GM23338 (cell line): ENCODE data around the gene IMMP1L.

Source experiments
- EZH2 ChIP-seq: fragments of 200-600 bp; sonication (generic); IDR thresholded peaks from one replicate; pipeline ENCODE4 v1.8.0; 2017; ENCODE audit warnings: antibody characterized with exemption, mild to moderate bottlenecking, low read depth; ENCODE audit not compliant: unreplicated experiment
- EZH2phosphoT487 ChIP-seq: fragments of 200-600 bp; sonication (generic); IDR thresholded peaks from one replicate; pipeline ENCODE4 v1.8.1; 2018; ENCODE audit warnings: antibody characterized with exemption; ENCODE audit not compliant: unreplicated experiment
- POLR2AphosphoS5 ChIP-seq: IDR thresholded peaks from 2 replicates; pipeline ENCODE4 v1.6.1; 2016; ENCODE audit warnings: antibody characterized with exemption, low read depth
- TF ChIP-seq, protein P1 (sequence below), 2 experiments: fragments of 200-600 bp in 1 of 2; sonication (generic) in 1 of 2; conservative IDR thresholded peaks; 2 replicates each; pipeline versions ENCODE4 v1.5.1 to v1.6.1; 2016 to 2017; ENCODE audit warnings: antibody characterized with exemption in 2 of 2, low read depth in 2 of 2, mild to moderate bottlenecking in 2 of 2, moderate library complexity in 1 of 2
- TF ChIP-seq, protein P2 (sequence below): IDR thresholded peaks from 2 replicates; pipeline ENCODE4 v1.6.1; 2016; ENCODE audit warnings: antibody characterized with exemption
- TF ChIP-seq, protein P3 (sequence below): IDR thresholded peaks from one replicate; pipeline ENCODE4 v1.6.1; 2018; ENCODE audit warnings: antibody characterized with exemption; ENCODE audit not compliant: unreplicated experiment
- TF ChIP-seq, protein P4 (sequence below): fragments of 250-450 bp; sonication (Bioruptor Pico); IDR thresholded peaks from 2 replicates; pipeline ENCODE4 v1.5.0; 2020; ENCODE audit warnings: mild to moderate bottlenecking, moderate library complexity

DNA sequence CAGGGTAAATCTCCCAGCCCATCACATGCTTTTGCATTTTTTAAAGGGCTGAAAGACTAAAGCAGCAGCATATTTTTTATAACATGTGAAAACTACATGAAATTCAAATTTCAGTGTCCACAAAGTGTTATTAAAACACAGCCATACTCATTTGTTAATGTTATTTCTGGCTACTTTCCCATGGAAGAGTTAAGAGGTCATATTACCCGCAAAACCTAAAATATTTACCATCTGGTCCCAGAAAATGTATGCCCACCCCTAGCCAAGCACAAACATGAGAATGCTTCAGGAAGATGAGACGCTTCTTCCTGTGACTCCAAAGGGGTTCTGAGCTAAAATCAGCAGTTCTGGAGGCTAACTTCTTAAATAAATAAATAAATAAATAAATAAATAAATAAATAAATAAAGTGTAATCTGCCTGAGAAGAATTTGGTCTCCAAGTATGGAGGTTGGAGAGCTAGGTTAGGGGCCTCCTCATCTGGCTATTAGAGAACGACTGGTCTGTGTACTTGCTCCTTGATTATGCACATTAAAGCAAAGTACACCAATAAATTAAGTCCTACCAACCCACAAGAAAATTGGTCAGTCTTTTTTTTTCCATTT is 9.7 kb downstream of the IMMP1L start:
- TF ChIP-seq, protein P1, sequence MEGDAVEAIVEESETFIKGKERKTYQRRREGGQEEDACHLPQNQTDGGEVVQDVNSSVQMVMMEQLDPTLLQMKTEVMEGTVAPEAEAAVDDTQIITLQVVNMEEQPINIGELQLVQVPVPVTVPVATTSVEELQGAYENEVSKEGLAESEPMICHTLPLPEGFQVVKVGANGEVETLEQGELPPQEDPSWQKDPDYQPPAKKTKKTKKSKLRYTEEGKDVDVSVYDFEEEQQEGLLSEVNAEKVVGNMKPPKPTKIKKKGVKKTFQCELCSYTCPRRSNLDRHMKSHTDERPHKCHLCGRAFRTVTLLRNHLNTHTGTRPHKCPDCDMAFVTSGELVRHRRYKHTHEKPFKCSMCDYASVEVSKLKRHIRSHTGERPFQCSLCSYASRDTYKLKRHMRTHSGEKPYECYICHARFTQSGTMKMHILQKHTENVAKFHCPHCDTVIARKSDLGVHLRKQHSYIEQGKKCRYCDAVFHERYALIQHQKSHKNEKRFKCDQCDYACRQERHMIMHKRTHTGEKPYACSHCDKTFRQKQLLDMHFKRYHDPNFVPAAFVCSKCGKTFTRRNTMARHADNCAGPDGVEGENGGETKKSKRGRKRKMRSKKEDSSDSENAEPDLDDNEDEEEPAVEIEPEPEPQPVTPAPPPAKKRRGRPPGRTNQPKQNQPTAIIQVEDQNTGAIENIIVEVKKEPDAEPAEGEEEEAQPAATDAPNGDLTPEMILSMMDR (conservative IDR thresholded peaks at IDR 0.05; ENCODE audit: low read depth in 2 of 2): no peak
- TF ChIP-seq, protein P2, sequence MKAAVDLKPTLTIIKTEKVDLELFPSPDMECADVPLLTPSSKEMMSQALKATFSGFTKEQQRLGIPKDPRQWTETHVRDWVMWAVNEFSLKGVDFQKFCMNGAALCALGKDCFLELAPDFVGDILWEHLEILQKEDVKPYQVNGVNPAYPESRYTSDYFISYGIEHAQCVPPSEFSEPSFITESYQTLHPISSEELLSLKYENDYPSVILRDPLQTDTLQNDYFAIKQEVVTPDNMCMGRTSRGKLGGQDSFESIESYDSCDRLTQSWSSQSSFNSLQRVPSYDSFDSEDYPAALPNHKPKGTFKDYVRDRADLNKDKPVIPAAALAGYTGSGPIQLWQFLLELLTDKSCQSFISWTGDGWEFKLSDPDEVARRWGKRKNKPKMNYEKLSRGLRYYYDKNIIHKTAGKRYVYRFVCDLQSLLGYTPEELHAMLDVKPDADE: no peak
- TF ChIP-seq, protein P3, sequence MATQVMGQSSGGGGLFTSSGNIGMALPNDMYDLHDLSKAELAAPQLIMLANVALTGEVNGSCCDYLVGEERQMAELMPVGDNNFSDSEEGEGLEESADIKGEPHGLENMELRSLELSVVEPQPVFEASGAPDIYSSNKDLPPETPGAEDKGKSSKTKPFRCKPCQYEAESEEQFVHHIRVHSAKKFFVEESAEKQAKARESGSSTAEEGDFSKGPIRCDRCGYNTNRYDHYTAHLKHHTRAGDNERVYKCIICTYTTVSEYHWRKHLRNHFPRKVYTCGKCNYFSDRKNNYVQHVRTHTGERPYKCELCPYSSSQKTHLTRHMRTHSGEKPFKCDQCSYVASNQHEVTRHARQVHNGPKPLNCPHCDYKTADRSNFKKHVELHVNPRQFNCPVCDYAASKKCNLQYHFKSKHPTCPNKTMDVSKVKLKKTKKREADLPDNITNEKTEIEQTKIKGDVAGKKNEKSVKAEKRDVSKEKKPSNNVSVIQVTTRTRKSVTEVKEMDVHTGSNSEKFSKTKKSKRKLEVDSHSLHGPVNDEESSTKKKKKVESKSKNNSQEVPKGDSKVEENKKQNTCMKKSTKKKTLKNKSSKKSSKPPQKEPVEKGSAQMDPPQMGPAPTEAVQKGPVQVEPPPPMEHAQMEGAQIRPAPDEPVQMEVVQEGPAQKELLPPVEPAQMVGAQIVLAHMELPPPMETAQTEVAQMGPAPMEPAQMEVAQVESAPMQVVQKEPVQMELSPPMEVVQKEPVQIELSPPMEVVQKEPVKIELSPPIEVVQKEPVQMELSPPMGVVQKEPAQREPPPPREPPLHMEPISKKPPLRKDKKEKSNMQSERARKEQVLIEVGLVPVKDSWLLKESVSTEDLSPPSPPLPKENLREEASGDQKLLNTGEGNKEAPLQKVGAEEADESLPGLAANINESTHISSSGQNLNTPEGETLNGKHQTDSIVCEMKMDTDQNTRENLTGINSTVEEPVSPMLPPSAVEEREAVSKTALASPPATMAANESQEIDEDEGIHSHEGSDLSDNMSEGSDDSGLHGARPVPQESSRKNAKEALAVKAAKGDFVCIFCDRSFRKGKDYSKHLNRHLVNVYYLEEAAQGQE: no peak
- TF ChIP-seq EZH2 (no peak), POLR2AphosphoS5 (no peak), EZH2phosphoT487 (no peak)
- TF ChIP-seq, protein P4, sequence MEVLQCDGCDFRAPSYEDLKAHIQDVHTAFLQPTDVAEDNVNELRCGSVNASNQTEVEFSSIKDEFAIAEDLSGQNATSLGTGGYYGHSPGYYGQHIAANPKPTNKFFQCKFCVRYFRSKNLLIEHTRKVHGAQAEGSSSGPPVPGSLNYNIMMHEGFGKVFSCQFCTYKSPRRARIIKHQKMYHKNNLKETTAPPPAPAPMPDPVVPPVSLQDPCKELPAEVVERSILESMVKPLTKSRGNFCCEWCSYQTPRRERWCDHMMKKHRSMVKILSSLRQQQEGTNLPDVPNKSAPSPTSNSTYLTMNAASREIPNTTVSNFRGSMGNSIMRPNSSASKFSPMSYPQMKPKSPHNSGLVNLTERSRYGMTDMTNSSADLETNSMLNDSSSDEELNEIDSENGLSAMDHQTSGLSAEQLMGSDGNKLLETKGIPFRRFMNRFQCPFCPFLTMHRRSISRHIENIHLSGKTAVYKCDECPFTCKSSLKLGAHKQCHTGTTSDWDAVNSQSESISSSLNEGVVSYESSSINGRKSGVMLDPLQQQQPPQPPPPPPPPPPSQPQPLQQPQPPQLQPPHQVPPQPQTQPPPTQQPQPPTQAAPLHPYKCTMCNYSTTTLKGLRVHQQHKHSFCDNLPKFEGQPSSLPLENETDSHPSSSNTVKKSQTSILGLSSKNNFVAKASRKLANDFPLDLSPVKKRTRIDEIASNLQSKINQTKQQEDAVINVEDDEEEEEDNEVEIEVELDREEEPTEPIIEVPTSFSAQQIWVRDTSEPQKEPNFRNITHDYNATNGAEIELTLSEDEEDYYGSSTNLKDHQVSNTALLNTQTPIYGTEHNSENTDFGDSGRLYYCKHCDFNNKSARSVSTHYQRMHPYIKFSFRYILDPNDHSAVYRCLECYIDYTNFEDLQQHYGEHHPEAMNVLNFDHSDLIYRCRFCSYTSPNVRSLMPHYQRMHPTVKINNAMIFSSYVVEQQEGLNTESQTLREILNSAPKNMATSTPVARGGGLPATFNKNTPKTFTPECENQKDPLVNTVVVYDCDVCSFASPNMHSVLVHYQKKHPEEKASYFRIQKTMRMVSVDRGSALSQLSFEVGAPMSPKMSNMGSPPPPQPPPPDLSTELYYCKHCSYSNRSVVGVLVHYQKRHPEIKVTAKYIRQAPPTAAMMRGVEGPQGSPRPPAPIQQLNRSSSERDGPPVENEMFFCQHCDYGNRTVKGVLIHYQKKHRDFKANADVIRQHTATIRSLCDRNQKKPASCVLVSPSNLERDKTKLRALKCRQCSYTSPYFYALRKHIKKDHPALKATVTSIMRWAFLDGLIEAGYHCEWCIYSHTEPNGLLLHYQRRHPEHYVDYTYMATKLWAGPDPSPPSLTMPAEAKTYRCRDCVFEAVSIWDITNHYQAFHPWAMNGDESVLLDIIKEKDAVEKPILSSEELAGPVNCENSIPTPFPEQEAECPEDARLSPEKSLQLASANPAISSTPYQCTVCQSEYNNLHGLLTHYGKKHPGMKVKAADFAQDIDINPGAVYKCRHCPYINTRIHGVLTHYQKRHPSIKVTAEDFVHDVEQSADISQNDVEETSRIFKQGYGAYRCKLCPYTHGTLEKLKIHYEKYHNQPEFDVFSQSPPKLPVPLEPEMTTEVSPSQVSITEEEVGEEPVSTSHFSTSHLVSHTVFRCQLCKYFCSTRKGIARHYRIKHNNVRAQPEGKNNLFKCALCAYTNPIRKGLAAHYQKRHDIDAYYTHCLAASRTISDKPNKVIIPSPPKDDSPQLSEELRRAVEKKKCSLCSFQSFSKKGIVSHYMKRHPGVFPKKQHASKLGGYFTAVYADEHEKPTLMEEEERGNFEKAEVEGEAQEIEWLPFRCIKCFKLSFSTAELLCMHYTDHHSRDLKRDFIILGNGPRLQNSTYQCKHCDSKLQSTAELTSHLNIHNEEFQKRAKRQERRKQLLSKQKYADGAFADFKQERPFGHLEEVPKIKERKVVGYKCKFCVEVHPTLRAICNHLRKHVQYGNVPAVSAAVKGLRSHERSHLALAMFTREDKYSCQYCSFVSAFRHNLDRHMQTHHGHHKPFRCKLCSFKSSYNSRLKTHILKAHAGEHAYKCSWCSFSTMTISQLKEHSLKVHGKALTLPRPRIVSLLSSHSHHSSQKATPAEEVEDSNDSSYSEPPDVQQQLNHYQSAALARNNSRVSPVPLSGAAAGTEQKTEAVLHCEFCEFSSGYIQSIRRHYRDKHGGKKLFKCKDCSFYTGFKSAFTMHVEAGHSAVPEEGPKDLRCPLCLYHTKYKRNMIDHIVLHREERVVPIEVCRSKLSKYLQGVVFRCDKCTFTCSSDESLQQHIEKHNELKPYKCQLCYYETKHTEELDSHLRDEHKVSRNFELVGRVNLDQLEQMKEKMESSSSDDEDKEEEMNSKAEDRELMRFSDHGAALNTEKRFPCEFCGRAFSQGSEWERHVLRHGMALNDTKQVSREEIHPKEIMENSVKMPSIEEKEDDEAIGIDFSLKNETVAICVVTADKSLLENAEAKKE (CRISPR knock-in tag): no peak
